ENCODE results near the gene USE1. TPM values are rescaled to one million over a fixed set of nuclear protein-coding genes. Genes with fewer than 3 reads are reported as not detected.

The USE1 gene
- total and polyA plus RNA-seq, 8 donors = 16.2 to 113 (median 55.3) TPM; not detected in 1

GRCh38 chr19:17268754-17269153 is 53.6 kb downstream of the USE1 start:
- Histone ChIP-seq H3K4me1 (peaks cover 6 to 20% (median 17%) of the 10 kb centered on the region in 4 donors), H3K9me3 (no peaks in the 10 kb centered on the region), H3K27ac (no peak overlapping the region), H3K4me3 (no peak overlapping the region), H3K27me3 (no peaks in the 10 kb centered on the region), H3K36me3 (peaks cover 19 to 52% (median 52%) of the 10 kb centered on the region in 4 donors)
- no peak for DNase-seq
- intact Hi-C loops (cut with DNase I; ENCODE audit: low total_unique reads) = no loop called here
- TF ChIP-seq, protein P1, sequence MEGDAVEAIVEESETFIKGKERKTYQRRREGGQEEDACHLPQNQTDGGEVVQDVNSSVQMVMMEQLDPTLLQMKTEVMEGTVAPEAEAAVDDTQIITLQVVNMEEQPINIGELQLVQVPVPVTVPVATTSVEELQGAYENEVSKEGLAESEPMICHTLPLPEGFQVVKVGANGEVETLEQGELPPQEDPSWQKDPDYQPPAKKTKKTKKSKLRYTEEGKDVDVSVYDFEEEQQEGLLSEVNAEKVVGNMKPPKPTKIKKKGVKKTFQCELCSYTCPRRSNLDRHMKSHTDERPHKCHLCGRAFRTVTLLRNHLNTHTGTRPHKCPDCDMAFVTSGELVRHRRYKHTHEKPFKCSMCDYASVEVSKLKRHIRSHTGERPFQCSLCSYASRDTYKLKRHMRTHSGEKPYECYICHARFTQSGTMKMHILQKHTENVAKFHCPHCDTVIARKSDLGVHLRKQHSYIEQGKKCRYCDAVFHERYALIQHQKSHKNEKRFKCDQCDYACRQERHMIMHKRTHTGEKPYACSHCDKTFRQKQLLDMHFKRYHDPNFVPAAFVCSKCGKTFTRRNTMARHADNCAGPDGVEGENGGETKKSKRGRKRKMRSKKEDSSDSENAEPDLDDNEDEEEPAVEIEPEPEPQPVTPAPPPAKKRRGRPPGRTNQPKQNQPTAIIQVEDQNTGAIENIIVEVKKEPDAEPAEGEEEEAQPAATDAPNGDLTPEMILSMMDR (IDR thresholded peaks at IDR 0.05) = no peak
- TF ChIP-seq POLR2AphosphoS5 (IDR thresholded peaks at IDR 0.05) (no peak), POLR2A (IDR thresholded peaks at IDR 0.05) (no peak), EP300 (IDR thresholded peaks at IDR 0.05) (no peak)
- WGBS, 5 donors = 91 to 100% (median 94%) methylated on average over 7 to 13 of the region's 13 CpGs

Other genes starting within 250 kb of the USE1 start
- 100 to 1,000 TPM in 1 of 5 donors, 10 to 100 TPM in 3, under 1 TPM in 1; 0.43 to 221 (median 13.2) TPM for gene CPAMD8, start 188.5 kb upstream of the USE1 start, total RNA-seq
- 1 to 10 TPM; 2.1 to 6.6 (median 2.3) TPM for gene CPAMD8, start 188.5 kb upstream of the USE1 start, polyA plus RNA-seq
- gene HAUS8, start 139.9 kb upstream of the USE1 start, total RNA-seq = 10 to 100 TPM in 1 of 5 donors, 1 to 10 TPM in 3, under 1 TPM in 1; 0.45 to 27.2 (median 8.3) TPM
- 10 to 100 TPM in 1 of 3 donors, 1 to 10 TPM in 2; 9.2 to 11.9 (median 9.4) TPM for gene HAUS8, start 139.9 kb upstream of the USE1 start, polyA plus RNA-seq
- 100 to 1,000 TPM in 3 of 5 donors, 10 to 100 TPM in 2; 43.0 to 265 (median 156) TPM for gene MYO9B, start 139.6 kb upstream of the USE1 start, total RNA-seq
- gene MYO9B, start 139.6 kb upstream of the USE1 start, polyA plus RNA-seq = 10 to 100 TPM; 30.2 to 35.6 (median 30.6) TPM
- 10 to 100 TPM in 1 of 5 donors, 1 to 10 TPM in 4; 4.7 to 13.0 (median 8.3) TPM for gene OCEL1, start 10.9 kb downstream of the USE1 start, total RNA-seq
- gene OCEL1, start 10.9 kb downstream of the USE1 start, polyA plus RNA-seq = 10 to 100 TPM; 25.9 to 43.2 (median 39.7) TPM
- gene NR2F6, start 30.6 kb downstream of the USE1 start, total RNA-seq = 100 to 1,000 TPM in 1 of 5 donors, 10 to 100 TPM in 4; 35.3 to 641 (median 47.3) TPM
- gene NR2F6, start 30.6 kb downstream of the USE1 start, polyA plus RNA-seq = 10 to 100 TPM; 34.4 to 57.9 (median 45.0) TPM
- gene USHBP1, start 49.4 kb downstream of the USE1 start, total RNA-seq = 1 to 10 TPM in 3 of 5 donors, not detected in 2; 3.3 to 7.7 (median 4.5) TPM
- gene USHBP1, start 49.4 kb downstream of the USE1 start, polyA plus RNA-seq = 1 to 10 TPM; 2.1 to 4.1 (median 3.5) TPM
- gene BABAM1, start 52.1 kb downstream of the USE1 start, total RNA-seq = 100 to 1,000 TPM in 2 of 5 donors, 10 to 100 TPM in 3; 26.2 to 146 (median 59.7) TPM
- 10 to 100 TPM; 66.3 to 87.1 (median 79.9) TPM for gene BABAM1, start 52.1 kb downstream of the USE1 start, polyA plus RNA-seq
- gene ANKLE1, start 66.5 kb downstream of the USE1 start, total RNA-seq = under 1 TPM in 1 of 5 donors, not detected in 4; 0.18 TPM
- under 1 TPM in 1 of 3 donors, not detected in 2; 0.63 TPM for gene ANKLE1, start 66.5 kb downstream of the USE1 start, polyA plus RNA-seq
- 10 to 100 TPM in 3 of 5 donors, 1 to 10 TPM in 2; 4.9 to 28.1 (median 15.2) TPM for gene ABHD8, start 88.1 kb downstream of the USE1 start, total RNA-seq
- gene ABHD8, start 88.1 kb downstream of the USE1 start, polyA plus RNA-seq = 10 to 100 TPM in 1 of 3 donors, 1 to 10 TPM in 2; 8.0 to 12.0 (median 9.8) TPM
- gene MRPL34, start 90.5 kb downstream of the USE1 start, total RNA-seq = 100 to 1,000 TPM in 3 of 5 donors, 10 to 100 TPM in 1, 1 to 10 TPM in 1; 6.6 to 167 (median 142) TPM
- 100 to 1,000 TPM; 161 to 200 (median 192) TPM for gene MRPL34, start 90.5 kb downstream of the USE1 start, polyA plus RNA-seq
- 10 to 100 TPM in 4 of 5 donors, 1 to 10 TPM in 1; 2.2 to 56.0 (median 21.4) TPM for gene DDA1, start 94.2 kb downstream of the USE1 start, total RNA-seq
- 10 to 100 TPM; 30.8 to 63.7 (median 48.1) TPM for gene DDA1, start 94.2 kb downstream of the USE1 start, polyA plus RNA-seq
- 10 to 100 TPM in 4 of 5 donors, 1 to 10 TPM in 1; 2.9 to 37.9 (median 23.0) TPM for gene ANO8, start 119.5 kb downstream of the USE1 start, total RNA-seq
- 1 to 10 TPM; 1.1 to 5.1 (median 3.6) TPM for gene ANO8, start 119.5 kb downstream of the USE1 start, polyA plus RNA-seq
- 10 to 100 TPM; 17.1 to 93.9 (median 68.7) TPM for gene GTPBP3, start 122.2 kb downstream of the USE1 start, total RNA-seq
- 10 to 100 TPM; 11.2 to 11.8 (median 11.4) TPM for gene GTPBP3, start 122.2 kb downstream of the USE1 start, polyA plus RNA-seq
- gene PLVAP, start 162.0 kb downstream of the USE1 start, total RNA-seq = 10 to 100 TPM in 4 of 5 donors, 1 to 10 TPM in 1; 5.8 to 62.2 (median 25.0) TPM
- 10 to 100 TPM; 34.5 to 95.1 (median 48.6) TPM for gene PLVAP, start 162.0 kb downstream of the USE1 start, polyA plus RNA-seq
- gene CCDC194, start 178.8 kb downstream of the USE1 start, total RNA-seq = not detected
- gene CCDC194, start 178.8 kb downstream of the USE1 start, polyA plus RNA-seq = not detected
- gene BST2, start 190.3 kb downstream of the USE1 start, total RNA-seq = 100 to 1,000 TPM in 2 of 5 donors, 10 to 100 TPM in 2, 1 to 10 TPM in 1; 6.4 to 182 (median 38.4) TPM
- gene BST2, start 190.3 kb downstream of the USE1 start, polyA plus RNA-seq = 10 to 100 TPM; 34.4 to 68.0 (median 59.1) TPM
- 10 to 100 TPM in 4 of 5 donors, 1 to 10 TPM in 1; 9.9 to 76.3 (median 44.0) TPM for gene MVB12A, start 204.7 kb downstream of the USE1 start, total RNA-seq
- 10 to 100 TPM; 63.7 to 67.0 (median 66.0) TPM for gene MVB12A, start 204.7 kb downstream of the USE1 start, polyA plus RNA-seq
- gene TMEM221, start 233.3 kb downstream of the USE1 start, total RNA-seq = not detected
- under 1 TPM in 1 of 3 donors, not detected in 2; 0.20 TPM for gene TMEM221, start 233.3 kb downstream of the USE1 start, polyA plus RNA-seq
- gene NXNL1, start 245.6 kb downstream of the USE1 start, total RNA-seq = under 1 TPM in 1 of 5 donors, not detected in 4; 0.92 TPM
- gene NXNL1, start 245.6 kb downstream of the USE1 start, polyA plus RNA-seq = not detected

All from stomach (tissue), 9 donors.